Heart left ventricle (tissue), 16 donors: ENCODE data around the gene CDK8. TPM values are rescaled to one million over a fixed set of nuclear protein-coding genes. Genes with fewer than 3 reads are reported as not detected.

Source experiments
- ATAC-seq, 4 donors: fragments of 200-7000 bp; cut with Tn5 transposase; one replicate each; pipeline ENCODE4 v1.9.1; 2020 to 2022; ENCODE audit warnings: moderate library complexity in 4 of 4, mild to moderate bottlenecking in 3 of 4, moderate number of reproducible peaks in 1 of 4
- DNase-seq, 5 donors: peaks; one replicate each; pipeline ENCODE4 v3.0.0-alpha.2; 2020
- H3K27ac ChIP-seq, 12 donors: fragments of 200-600 bp; sonication (generic) in 4 of 12; one replicate each; pipeline versions ENCODE4 v1.5.0 to v1.8.0; 2016 to 2022; ENCODE audit warnings: mild to moderate bottlenecking in 2 of 12
- H3K27me3 ChIP-seq, 9 donors: fragments of 200-600 bp; sonication (generic) in 2 of 9; one replicate each; pipeline versions ENCODE4 v1.5.1 to v1.8.0; 2016 to 2022; ENCODE audit warnings: mild to moderate bottlenecking in 3 of 9
- H3K36me3 ChIP-seq, 9 donors: fragments of 200-600 bp; sonication (generic) in 2 of 9; one replicate each; pipeline versions ENCODE4 v1.5.0 to v1.8.0; 2018 to 2022; ENCODE audit warnings: mild to moderate bottlenecking in 2 of 9
- H3K4me1 ChIP-seq, 12 donors: fragments of 200-600 bp; sonication (generic) in 4 of 12; one replicate each; pipeline versions ENCODE4 v1.5.0 to v1.8.0; 2016 to 2022; ENCODE audit warnings: mild to moderate bottlenecking in 3 of 12
- H3K4me3 ChIP-seq, 12 donors: fragments of 200-600 bp; sonication (generic) in 4 of 12; one replicate each; pipeline versions ENCODE4 v1.5.0 to v1.8.0; 2017 to 2022; ENCODE audit warnings: mild to moderate bottlenecking in 9 of 12, moderate library complexity in 4 of 12
- H3K9me3 ChIP-seq, 12 donors: fragments of 200-600 bp; sonication (generic) in 4 of 12; one replicate each; pipeline versions ENCODE4 v1.5.0 to v1.8.0; 2016 to 2022; ENCODE audit warnings: mild to moderate bottlenecking in 1 of 12
- CTCF ChIP-seq, 12 donors: fragments of 200-600 bp; sonication (generic) in 4 of 12; IDR thresholded peaks; one replicate each; pipeline versions ENCODE4 v1.5.0 to v1.8.0; 2018 to 2022; ENCODE audit warnings: antibody characterized with exemption in 12 of 12, mild to moderate bottlenecking in 5 of 12
- POLR2A ChIP-seq, 2 donors: fragments of 450-650 bp; IDR thresholded peaks; one replicate each; pipeline ENCODE4 v1.6.1; 2017; ENCODE audit warnings: antibody characterized with exemption in 2 of 2, mild to moderate bottlenecking in 2 of 2, moderate library complexity in 2 of 2
- WGBS, 4 donors: extraction: QIAGEN DNeasy Blood & Tissue Kit in 2 of 4; methylation state at CpG; one replicate each; pipeline versions ENCODE4 v1.1.5 to v1.1.7; 2013 to 2018; 5-methylcytosine and 5-hydroxymethylcytosine counted together
- intact Hi-C, 10 donors: fragments of 100-400 bp; cut with DNase I; formaldehyde crosslinking; loops; one replicate each; pipeline versions ENCODE4 v1.11.1 to v1.14.2; 2022
- polyA plus RNA-seq, 2 donors: library from polyadenylated mRNA; stranded (reverse); fragments of 200-250 nt; gene quantifications; one replicate each; pipeline ENCODE4 v1.2.3, GENCODE V29; 2013
- total RNA-seq, 9 donors: library from RNA; depleted of rRNA in 2 of 9; stranded (reverse); fragments of >200 nt in 2 of 9; fragmentation: NEBNext Ultra II Directional in 3 of 9; extraction: Animal tissue kit (Norgen Biotek cat#: 25700) in 3 of 9; gene quantifications; one replicate each; pipeline versions ENCODE4 v1.1.0 to v1.2.4, GENCODE V29; 2016 to 2023
- donor health status: ischemic (EF 13 %, LVEDD 7.1; RV severe dilation, severe dysfunction).
- donor health status: healthy with polysubstance abuse.
- donor health status: DM: no; HTN: yes; CAD: no.
- donor health status: DM: no; HTN: no; CAD: no.
- donor health status: ischemic (EF 25% LVEDD 6.9; RV normal size, moderate dysfunction).
- donor health status: ischemic (EF 25% LVEDD 5.7; RV mildly dilated, moderate dysfunction).
- donor health status: healthy.
- donor health status: DM: yes; HTN: yes; CAD: no.
- donor health status: ischemic (EF 35%, LVEDD 5.7; RV mildly dilated, moderate dysfunction).
- donor health status: nonischemic (EF 11% LVEDD 7.7; RV severe dilation, severe dysfunction).
- donor health status: DM: yes; HTN: yes; CAD: no.
- donor health status: PGD.
- donor health status: ischemic (EF 29% LVEDD 5.4; RV normal size, mild dysfunction).
- donor health status: nonischemic (EF 23%, LVEDD 6.1; RV moderate dilation, normal function).

CDK8 gene
- total and polyA plus RNA-seq, 11 donors, result 5.3 to 12.4 (median 9.9) TPM

GRCh38 chr13:26307701-26308100 lies 53.8 kb downstream of the CDK8 start:
- no peak for TF ChIP-seq CTCF (IDR thresholded peaks at IDR 0.05)
- TF ChIP-seq POLR2A (IDR thresholded peaks at IDR 0.05), result no peak
- no peaks in the 10 kb centered on the region for H3K27me3 ChIP-seq
- no peak overlapping the region for H3K27ac ChIP-seq
- H3K4me3 ChIP-seq, result no peak overlapping the region
- ATAC-seq (no peak), DNase-seq (no peak)
- no peaks in the 10 kb centered on the region for H3K9me3 ChIP-seq
- intact Hi-C loops, result no loop called here
- H3K36me3 ChIP-seq, result no peaks in the 10 kb centered on the region
- H3K4me1 ChIP-seq, result peaks cover 0 to 20% (median 8%) of the 10 kb centered on the region in 12 donors
- WGBS, 4 donors, result 96 to 100% (median 97%) methylated on average over 1 of the region's 1 CpG

- no peak for DNase-seq
- ATAC-seq, result no peak
- no peak overlapping the region for H3K4me3 ChIP-seq
- no peaks in the 10 kb centered on the region for H3K36me3 ChIP-seq
- H3K9me3 ChIP-seq, result no peaks in the 10 kb centered on the region
- no peak for TF ChIP-seq POLR2A (IDR thresholded peaks at IDR 0.05)
- TF ChIP-seq CTCF (IDR thresholded peaks at IDR 0.05), result no peak
- intact Hi-C loops, result no loop called here
- H3K27me3 ChIP-seq, result no peaks in the 10 kb centered on the region
- no peak overlapping the region for H3K27ac ChIP-seq
- peaks cover 0 to 20% (median 8%) of the 10 kb centered on the region in 12 donors for H3K4me1 ChIP-seq
These were observed 54.3 kb downstream of the CDK8 start for GRCh38 chr13:26308250-26308649.

- H3K4me3 ChIP-seq, result no peak overlapping the region
- H3K36me3 ChIP-seq, result no peaks in the 10 kb centered on the region
- no peaks in the 10 kb centered on the region for H3K9me3 ChIP-seq
- peaks cover 0 to 20% (median 8%) of the 10 kb centered on the region in 12 donors for H3K4me1 ChIP-seq
- DNase-seq (no peak), ATAC-seq (no peak)
- TF ChIP-seq CTCF (IDR thresholded peaks at IDR 0.05), result no peak
- no peak for TF ChIP-seq POLR2A (IDR thresholded peaks at IDR 0.05)
- WGBS, 4 donors, result 96 to 98% (median 97%) methylated on average over 6 of the region's 6 CpGs
- no peaks in the 10 kb centered on the region for H3K27me3 ChIP-seq
- no peak overlapping the region for H3K27ac ChIP-seq
- intact Hi-C loops, result no loop called here
These were observed 54.9 kb downstream of the CDK8 start for GRCh38 chr13:26308836-26309235.

- Histone ChIP-seq H3K27me3 (no peaks in the 10 kb centered on the region), H3K27ac (no peak overlapping the region), H3K4me1 (peaks cover 0 to 15% (median 5%) of the 10 kb centered on the region in 12 donors), H3K4me3 (no peak overlapping the region), H3K9me3 (no peaks in the 10 kb centered on the region), H3K36me3 (no peaks in the 10 kb centered on the region)
- ATAC-seq (peak in 1 of 4 donors; percentile 20), DNase-seq (no peak)
- TF ChIP-seq POLR2A (IDR thresholded peaks at IDR 0.05) (no peak), CTCF (IDR thresholded peaks at IDR 0.05) (no peak)
- intact Hi-C loops, result no loop called here
- 96 to 97% (median 97%) methylated on average over 4 of the region's 4 CpGs for WGBS, 4 donors
These were observed 56.1 kb downstream of the CDK8 start for GRCh38 chr13:26310003-26310402.
